HCT116 (cell line): ENCODE data around the gene TNP1. TPM values are rescaled to one million over a fixed set of nuclear protein-coding genes. Genes with fewer than 3 reads are reported as not detected.

ENCODE experiments used
- ATAC-seq: fragments of 200-7000 bp; cut with Tn5 transposase; 2 replicates; pipeline ENCODE4 v1.9.1; 2020; ENCODE audit warnings: mild to moderate bottlenecking, moderate library complexity
- BruUV-seq: library from RNA; stranded (reverse); fragments of 400-500 nt; replicated peaks from 2 replicates; lab custom pipeline; 2021; lab: Mats Ljungman, UMichigan
- CTCF ChIA-PET: fragments of 300-600 bp; sonication (Branson Sonifier 250); formaldehyde crosslinking; loops from one replicate; lab custom pipeline; 2021; ENCODE audit warnings: antibody characterized with exemption; lab: Charles Lee
- POLR2A ChIA-PET: fragments of 300-600, 350-600 bp; sonication (Branson Sonifier 250); formaldehyde crosslinking; loops from one replicate; lab custom pipeline; 2021; ENCODE audit warnings: antibody characterized with exemption; lab: Charles Lee
- RAD21 ChIA-PET, 2 experiments: fragments of 300-600 bp; sonication (Branson Sonifier 250); formaldehyde crosslinking; loops; one replicate each; lab custom pipeline; 2023; ENCODE audit warnings: low total read pairs in 2 of 2; ENCODE audit not compliant: uncharacterized antibody in 2 of 2, unreplicated experiment in 2 of 2, low non-redundant PET in 1 of 2; lab: Charles Lee
- DNase-seq: peaks from one replicate; pipeline ENCODE4 v3.0.0-alpha.2; 2010; ENCODE audit warnings: low read depth, low spot score
- H2AFZ ChIP-seq: fragments of 200-600 bp; shearing (Covaris generic), sonication (generic); 2 replicates; pipeline ENCODE4 v1.6.1; 2017; ENCODE audit warnings: low read depth, mixed run types, mixed read lengths, antibody characterized with exemption, low read length; ENCODE audit not compliant: poor library complexity, severe bottlenecking
- H3K27ac ChIP-seq: 2 replicates; pipeline ENCODE4 v1.5.1; 2012; ENCODE audit warnings: low read depth, low read length
- H3K27me3 ChIP-seq: fragments of 200-600 bp; sonication (generic); 2 replicates; pipeline ENCODE4 v1.6.1; 2016; ENCODE audit warnings: mixed run types, low read length, mixed read lengths; ENCODE audit not compliant: insufficient read depth
- H3K36me3 ChIP-seq, 2 experiments: fragments of 200-500 bp in 1 of 2; fragments of 200-600 bp in 1 of 2; sonication (Bioruptor generic) in 1 of 2; sonication (generic) in 1 of 2; 2 replicates each; pipeline versions ENCODE4 v1.5.1 to v1.6.1; 2014 to 2016; ENCODE audit warnings: low read length in 2 of 2, inconsistent platforms in 1 of 2, mixed read lengths in 1 of 2, mixed run types in 1 of 2; ENCODE audit not compliant: insufficient read depth in 2 of 2, control insufficient read depth in 1 of 2
- H3K4me1 ChIP-seq, 2 experiments: fragments of 200-600 bp in 1 of 2; sonication (generic) in 1 of 2; 2 replicates each; pipeline versions ENCODE4 v1.5.1 to v1.6.1; 2012 to 2017; ENCODE audit warnings: low read length in 2 of 2, inconsistent platforms in 1 of 2, mild to moderate bottlenecking in 1 of 2, mixed read lengths in 1 of 2, mixed run types in 1 of 2, moderate library complexity in 1 of 2; ENCODE audit not compliant: insufficient read depth in 2 of 2, control insufficient read depth in 1 of 2
- H3K4me2 ChIP-seq: fragments of 200-600 bp; sonication (generic); 2 replicates; pipeline ENCODE4 v1.6.1; 2017; ENCODE audit warnings: mixed run types, low read length, mixed read lengths
- H3K4me3 ChIP-seq, 2 experiments: fragments of 200-600 bp in 1 of 2; sonication (generic) in 1 of 2; replicated peaks in 1 of 2; 2 replicates each; pipeline ENCODE4 v1.5.1; 2011 to 2016; ENCODE audit warnings: low read length in 2 of 2, control low read depth in 1 of 2, low read depth in 1 of 2, mild to moderate bottlenecking in 1 of 2, mixed read lengths in 1 of 2, mixed run types in 1 of 2
- H3K79me2 ChIP-seq: fragments of 200-600 bp; sonication (generic); 2 replicates; pipeline ENCODE4 v1.6.1; 2017; ENCODE audit warnings: mild to moderate bottlenecking, mixed run types, low read length, moderate library complexity, mixed read lengths; ENCODE audit not compliant: insufficient read depth
- H3K9ac ChIP-seq: fragments of 200-600 bp; sonication (generic); 2 replicates; pipeline ENCODE4 v1.6.1; 2016; ENCODE audit warnings: low read length, mixed read lengths
- H3K9me2 ChIP-seq: fragments of 200-600 bp; sonication (generic), shearing (Covaris generic); 2 replicates; pipeline ENCODE4 v1.6.1; 2017; ENCODE audit warnings: mixed run types, mild to moderate bottlenecking, moderate library complexity; ENCODE audit not compliant: insufficient read depth
- H3K9me3 ChIP-seq, 2 experiments: fragments of 200-500 bp in 1 of 2; fragments of 200-600 bp in 1 of 2; sonication (Bioruptor generic) in 1 of 2; sonication (generic) in 1 of 2; 2 replicates each; pipeline ENCODE4 v1.6.1; 2014 to 2017; ENCODE audit warnings: low read length in 2 of 2, mixed read lengths in 2 of 2, inconsistent platforms in 1 of 2, low read depth in 1 of 2, mild to moderate bottlenecking in 1 of 2, mixed run types in 1 of 2, moderate library complexity in 1 of 2; ENCODE audit not compliant: control insufficient read depth in 1 of 2, insufficient read depth in 1 of 2
- H4K20me1 ChIP-seq: fragments of 200-600 bp; sonication (generic), shearing (Covaris generic); 2 replicates; pipeline ENCODE4 v1.6.1; 2017; ENCODE audit warnings: mixed run types, mild to moderate bottlenecking, moderate library complexity; ENCODE audit not compliant: insufficient read depth
- CBX3 ChIP-seq: IDR thresholded peaks from 2 replicates; pipeline ENCODE4 v1.6.1; 2012; ENCODE audit warnings: low read depth
- CEBPB ChIP-seq: IDR thresholded peaks from 2 replicates; pipeline ENCODE4 v1.6.1; 2012; ENCODE audit warnings: low read depth
- CTCF ChIP-seq, 3 experiments: fragments of 200-600 bp in 1 of 3; sonication (generic) in 1 of 3; IDR thresholded peaks in 2 of 3; conservative IDR thresholded peaks in 1 of 3; 2 replicates each; pipeline ENCODE4 v1.5.1; 2012 to 2017; ENCODE audit warnings: low read depth in 2 of 3, low read length in 2 of 3, antibody characterized with exemption in 1 of 3, borderline replicate concordance in 1 of 3, control low read depth in 1 of 3, mild to moderate bottlenecking in 1 of 3, mixed read lengths in 1 of 3, mixed run types in 1 of 3, moderate library complexity in 1 of 3; ENCODE audit not compliant: insufficient read depth in 1 of 3
- EGR1 ChIP-seq: IDR thresholded peaks from 2 replicates; pipeline ENCODE4 v1.6.1; 2012; ENCODE audit warnings: low read depth
- ELF1 ChIP-seq: IDR thresholded peaks from 2 replicates; pipeline ENCODE4 v1.6.1; 2012; ENCODE audit warnings: low read depth, borderline replicate concordance
- FOSL1 ChIP-seq: IDR thresholded peaks from 2 replicates; pipeline ENCODE4 v1.6.1; 2012; ENCODE audit warnings: low read depth
- MAX ChIP-seq: IDR thresholded peaks from 2 replicates; pipeline ENCODE4 v1.6.1; 2012
- POLR2AphosphoS5 ChIP-seq: IDR thresholded peaks from 2 replicates; pipeline ENCODE4 v1.6.1; 2011; ENCODE audit warnings: mild to moderate bottlenecking, low read depth, low read length, moderate library complexity
- REST ChIP-seq: IDR thresholded peaks from 2 replicates; pipeline ENCODE4 v1.6.1; 2012; ENCODE audit warnings: low read depth
- SIN3A ChIP-seq: IDR thresholded peaks from 2 replicates; pipeline ENCODE4 v1.6.1; 2012; ENCODE audit warnings: low read depth
- SP1 ChIP-seq: IDR thresholded peaks from 2 replicates; pipeline ENCODE4 v1.6.1; 2012; ENCODE audit warnings: low read depth
- SRF ChIP-seq: IDR thresholded peaks from 2 replicates; pipeline ENCODE4 v1.6.1; 2012; ENCODE audit warnings: low read depth
- YY1 ChIP-seq: IDR thresholded peaks from 2 replicates; pipeline ENCODE4 v1.6.1; 2011; ENCODE audit warnings: low read length, low read depth, moderate library complexity, mild to moderate bottlenecking; ENCODE audit not compliant: insufficient replicate concordance; ENCODE audit errors: extremely low read depth
- ZBTB33 ChIP-seq: IDR thresholded peaks from 2 replicates; pipeline ENCODE4 v1.6.1; 2011; ENCODE audit warnings: mild to moderate bottlenecking, low read length, moderate library complexity; ENCODE audit not compliant: insufficient replicate concordance; ENCODE audit errors: extremely low read depth
- ZNF274 ChIP-seq: fragments of 200-500 bp; sonication (Bioruptor generic); IDR thresholded peaks from 2 replicates; pipeline ENCODE4 v1.6.1; 2014; ENCODE audit warnings: mild to moderate bottlenecking, low read depth, low read length, inconsistent platforms
- intact Hi-C: fragments of 100-400 bp; cut with micrococcal nuclease; formaldehyde crosslinking; loops from 2 replicates; pipeline ENCODE4 v1.10.0; 2022
- total RNA-seq: library from RNA; stranded (reverse); gene quantifications from one replicate; pipeline ENCODE4 v1.2.1, GENCODE V29; 2021; ENCODE audit not compliant: unreplicated experiment

Gene TNP1
- total RNA-seq, 1 experiment from 2014 or later, result not detected

- ATAC-seq (no peak), DNase-seq (no peak)
- TF ChIP-seq MAX (no peak), EGR1 (no peak), CEBPB (no peak), SP1 (no peak), SIN3A (no peak), SRF (no peak), CTCF (IDR thresholded peaks at IDR 0.05 in 2 of 3, conservative IDR thresholded peaks at IDR 0.05 in 1 of 3; ENCODE audit: borderline replicate concordance in 1 of 3, insufficient read depth in 1 of 3, low read depth in 2 of 3, low read length in 2 of 3) (no peak), CBX3 (no peak), ZBTB33 (no peak), POLR2AphosphoS5 (no peak), ZNF274 (no peak), ELF1 (no peak), FOSL1 (no peak), YY1 (no peak), REST (no peak)
- no peak overlapping the region for H3K27ac ChIP-seq
- ChIA-PET CTCF (no interaction called here), POLR2A (no interaction called here), RAD21 (no interaction called here)
- H3K9me3 ChIP-seq, result no peaks in the 10 kb centered on the region
- no peaks in the 10 kb centered on the region for H3K79me2 ChIP-seq
- peaks cover 26% of the 10 kb centered on the region for H3K27me3 ChIP-seq
- H3K36me3 ChIP-seq, result no peaks in the 10 kb centered on the region
- no peak overlapping the region for H3K4me2 ChIP-seq
- H3K4me3 ChIP-seq, result no peak overlapping the region
- BruUV-seq, result no TSS peak
- intact Hi-C loops, result no loop called here
- no peaks in the 10 kb centered on the region for H3K4me1 ChIP-seq
- H2AFZ ChIP-seq, result no peak overlapping the region
- H4K20me1 ChIP-seq, result no peaks in the 10 kb centered on the region
- no peaks in the 10 kb centered on the region for H3K9me2 ChIP-seq
- no peak overlapping the region for H3K9ac ChIP-seq
Measured at GRCh38 chr2:216849987-216850386, 9.9 kb downstream of the TNP1 start.
